ENCODE results near the gene RASAL2. TPM values are rescaled to one million over a fixed set of nuclear protein-coding genes. Genes with fewer than 3 reads are reported as not detected.

RASAL2 gene
- total RNA-seq, 3 donors from 2014 or later, result 28.5 to 41.0 (median 40.5) TPM

- peaks cover 0 to 12% of the 10 kb centered on the region in 2 donors for H3K9me3 ChIP-seq
- H3K4me1 ChIP-seq, result no peaks in the 10 kb centered on the region
- TF ChIP-seq POLR2AphosphoS5 (IDR thresholded peaks at IDR 0.05), result no peak
- TF ChIP-seq POLR2A (IDR thresholded peaks at IDR 0.05), result no peak
- TF ChIP-seq CTCF (IDR thresholded peaks at IDR 0.05), result no peak
- DNase-seq (ENCODE audit: low spot score in 2 of 2), result no peak
- no peaks in the 10 kb centered on the region for H3K36me3 ChIP-seq
- intact Hi-C loops (cut with DNase I; ENCODE audit: low total_unique reads), result no loop called here
- H3K4me3 ChIP-seq, result no peak overlapping the region
- no peak overlapping the region for H3K27ac ChIP-seq
- H3K27me3 ChIP-seq, result no peaks in the 10 kb centered on the region
Measured at GRCh38 chr1:178412400-178412770, 318.5 kb downstream of the RASAL2 start.

- intact Hi-C loops (cut with DNase I; ENCODE audit: low total_unique reads), result no loop called here
- no peak overlapping the region for H3K27ac ChIP-seq
- TF ChIP-seq POLR2A (IDR thresholded peaks at IDR 0.05) (no peak), CTCF (IDR thresholded peaks at IDR 0.05) (no peak), POLR2AphosphoS5 (IDR thresholded peaks at IDR 0.05) (no peak)
- no peaks in the 10 kb centered on the region for H3K27me3 ChIP-seq
- no peaks in the 10 kb centered on the region for H3K4me1 ChIP-seq
- no peaks in the 10 kb centered on the region for H3K36me3 ChIP-seq
- no peak for DNase-seq (ENCODE audit: low spot score in 2 of 2)
- H3K4me3 ChIP-seq, result no peak overlapping the region
- peaks cover 0 to 12% of the 10 kb centered on the region in 2 donors for H3K9me3 ChIP-seq
Measured at GRCh38 chr1:178417858-178418257, 324.0 kb downstream of the RASAL2 start.

- Histone ChIP-seq H3K27ac (no peak overlapping the region), H3K36me3 (no peaks in the 10 kb centered on the region), H3K4me3 (no peak overlapping the region), H3K27me3 (no peaks in the 10 kb centered on the region), H3K4me1 (no peaks in the 10 kb centered on the region), H3K9me3 (peaks cover 0 to 12% of the 10 kb centered on the region in 2 donors)
- no peak for TF ChIP-seq CTCF (IDR thresholded peaks at IDR 0.05)
- no peak for TF ChIP-seq POLR2AphosphoS5 (IDR thresholded peaks at IDR 0.05)
- no peak for TF ChIP-seq POLR2A (IDR thresholded peaks at IDR 0.05)
- intact Hi-C loops (cut with DNase I; ENCODE audit: low total_unique reads), result no loop called here
- no peak for DNase-seq (ENCODE audit: low spot score in 2 of 2)
Measured at GRCh38 chr1:178418284-178418955, 324.5 kb downstream of the RASAL2 start.

GRCh38 chr1:178434360-178434759 is 340.5 kb downstream of the RASAL2 start:
- DNase-seq (ENCODE audit: low spot score in 2 of 2), result no peak
- Histone ChIP-seq H3K9me3 (no peaks in the 10 kb centered on the region), H3K27me3 (no peaks in the 10 kb centered on the region), H3K4me1 (no peaks in the 10 kb centered on the region), H3K27ac (no peak overlapping the region), H3K4me3 (no peak overlapping the region), H3K36me3 (no peaks in the 10 kb centered on the region)
- intact Hi-C loops (cut with DNase I; ENCODE audit: low total_unique reads), result no loop called here
- TF ChIP-seq POLR2A (IDR thresholded peaks at IDR 0.05), result no peak
- TF ChIP-seq POLR2AphosphoS5 (IDR thresholded peaks at IDR 0.05), result no peak
- TF ChIP-seq CTCF (IDR thresholded peaks at IDR 0.05), result no peak

- TF ChIP-seq POLR2A (IDR thresholded peaks at IDR 0.05), result no peak
- no peak for TF ChIP-seq POLR2AphosphoS5 (IDR thresholded peaks at IDR 0.05)
- TF ChIP-seq CTCF (IDR thresholded peaks at IDR 0.05), result no peak
- no peak for DNase-seq (ENCODE audit: low spot score in 2 of 2)
- Histone ChIP-seq H3K4me1 (no peaks in the 10 kb centered on the region), H3K27ac (no peak overlapping the region), H3K27me3 (no peaks in the 10 kb centered on the region), H3K9me3 (no peaks in the 10 kb centered on the region), H3K4me3 (no peak overlapping the region), H3K36me3 (no peaks in the 10 kb centered on the region)
- intact Hi-C loops (cut with DNase I; ENCODE audit: low total_unique reads), result no loop called here
Measured at GRCh38 chr1:178434899-178435435, 341.1 kb downstream of the RASAL2 start.
